ENCODE measurements around the gene SP9.

DNA sequence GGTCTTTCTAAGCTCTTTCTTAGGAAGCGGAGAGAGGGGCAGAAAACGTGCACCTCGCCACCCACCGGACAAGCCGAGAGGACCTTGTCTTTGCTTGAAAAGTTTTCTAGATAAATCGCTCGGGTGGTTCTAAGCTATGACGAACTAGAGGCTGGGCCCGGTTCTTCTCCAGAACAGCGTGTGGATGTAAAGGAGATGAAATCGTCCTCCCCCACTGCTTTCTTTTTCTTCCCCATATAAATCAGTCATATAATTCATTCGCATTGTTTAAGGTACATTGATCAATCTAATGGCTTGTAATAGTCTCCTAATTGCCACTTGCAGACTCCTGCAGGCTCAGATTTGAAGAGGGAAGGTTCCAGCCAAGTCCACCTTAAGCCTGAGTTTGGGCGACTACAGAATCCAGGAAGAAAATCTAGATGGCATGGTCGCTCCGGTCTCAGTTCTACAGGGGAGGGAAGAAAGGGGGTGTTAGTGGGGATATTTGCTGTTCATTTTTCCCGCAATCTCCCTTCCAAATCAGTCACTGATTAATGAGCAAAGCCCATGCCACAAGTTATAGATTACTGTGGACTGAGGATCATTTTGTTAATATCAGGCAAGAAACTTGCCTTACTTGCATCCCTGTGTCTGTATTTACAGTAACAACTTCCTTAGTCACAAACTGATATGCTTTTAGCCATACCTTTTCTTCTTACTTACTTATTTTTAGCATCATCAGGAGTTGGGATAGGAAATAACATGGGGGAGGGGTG, 5.6 kb upstream of the SP9 start:
- TF ChIP-seq, protein P1, sequence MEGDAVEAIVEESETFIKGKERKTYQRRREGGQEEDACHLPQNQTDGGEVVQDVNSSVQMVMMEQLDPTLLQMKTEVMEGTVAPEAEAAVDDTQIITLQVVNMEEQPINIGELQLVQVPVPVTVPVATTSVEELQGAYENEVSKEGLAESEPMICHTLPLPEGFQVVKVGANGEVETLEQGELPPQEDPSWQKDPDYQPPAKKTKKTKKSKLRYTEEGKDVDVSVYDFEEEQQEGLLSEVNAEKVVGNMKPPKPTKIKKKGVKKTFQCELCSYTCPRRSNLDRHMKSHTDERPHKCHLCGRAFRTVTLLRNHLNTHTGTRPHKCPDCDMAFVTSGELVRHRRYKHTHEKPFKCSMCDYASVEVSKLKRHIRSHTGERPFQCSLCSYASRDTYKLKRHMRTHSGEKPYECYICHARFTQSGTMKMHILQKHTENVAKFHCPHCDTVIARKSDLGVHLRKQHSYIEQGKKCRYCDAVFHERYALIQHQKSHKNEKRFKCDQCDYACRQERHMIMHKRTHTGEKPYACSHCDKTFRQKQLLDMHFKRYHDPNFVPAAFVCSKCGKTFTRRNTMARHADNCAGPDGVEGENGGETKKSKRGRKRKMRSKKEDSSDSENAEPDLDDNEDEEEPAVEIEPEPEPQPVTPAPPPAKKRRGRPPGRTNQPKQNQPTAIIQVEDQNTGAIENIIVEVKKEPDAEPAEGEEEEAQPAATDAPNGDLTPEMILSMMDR (IDR thresholded peaks at IDR 0.05 in 8 of 11, conservative IDR thresholded peaks at IDR 0.05 in 3 of 11), result no peak
- TF ChIP-seq POLR2AphosphoS5 (IDR thresholded peaks at IDR 0.05) (peak in 1 of 3 donors; percentile 21), POLR2A (IDR thresholded peaks at IDR 0.05) (no peak)
